Natural killer cell (primary cell): ENCODE data around the gene AP1S2. TPM values are rescaled to one million over a fixed set of nuclear protein-coding genes. Genes with fewer than 3 reads are reported as not detected.

Source experiments
- ATAC-seq, 3 donors: fragments of 150-1000 bp in 2 of 3; fragments of 200-7000 bp in 1 of 3; cut with Tn5 transposase; 1 replicate in 1 of 3; 2 replicates in 2 of 3; pipeline ENCODE4 v1.10.0; 2021; ENCODE audit warnings: mild to moderate bottlenecking in 2 of 3, moderate library complexity in 2 of 3
- DNase-seq, 2 donors: peaks; one replicate each; pipeline versions ENCODE4 v3.0.0 to v3.0.0-alpha.2; 2013 to 2021; ENCODE audit warnings: mixed read lengths in 1 of 2
- H3K27ac ChIP-seq: one replicate; pipeline ENCODE4 v1.5.1; 2013; ENCODE audit warnings: mild to moderate bottlenecking, low read length
- H3K27me3 ChIP-seq: one replicate; pipeline ENCODE4 v1.6.1; 2013; ENCODE audit warnings: low read length; ENCODE audit not compliant: control insufficient read depth, insufficient read depth
- H3K36me3 ChIP-seq: one replicate; pipeline ENCODE4 v1.6.1; 2013; ENCODE audit warnings: low read length; ENCODE audit not compliant: control insufficient read depth, insufficient read depth
- H3K4me1 ChIP-seq: one replicate; pipeline ENCODE4 v1.6.1; 2013; ENCODE audit warnings: low read length; ENCODE audit not compliant: control insufficient read depth, insufficient read depth
- H3K4me3 ChIP-seq: one replicate; pipeline ENCODE4 v1.5.1; 2013; ENCODE audit warnings: low read length
- H3K9me3 ChIP-seq: one replicate; pipeline ENCODE4 v1.6.1; 2013; ENCODE audit warnings: low read length; ENCODE audit not compliant: control insufficient read depth, insufficient read depth
- H3K27ac Mint-ChIP-seq, 2 donors: one replicate each; pipeline ENCODE4 v1.8.0; 2022; ENCODE audit warnings: mild to moderate bottlenecking in 2 of 2, mixed read lengths in 2 of 2, moderate library complexity in 1 of 2
- H3K27me3 Mint-ChIP-seq, 2 donors: one replicate each; pipeline ENCODE4 v1.8.0; 2022; ENCODE audit warnings: low read depth in 2 of 2, mixed read lengths in 2 of 2
- H3K36me3 Mint-ChIP-seq: one replicate; pipeline ENCODE4 v1.8.0; 2022; ENCODE audit warnings: mixed read lengths
- H3K4me1 Mint-ChIP-seq, 2 donors: one replicate each; pipeline ENCODE4 v1.8.0; 2022; ENCODE audit warnings: mixed read lengths in 2 of 2
- H3K4me3 Mint-ChIP-seq: one replicate; pipeline ENCODE4 v1.8.0; 2022; ENCODE audit warnings: mild to moderate bottlenecking, moderate library complexity, mixed read lengths
- H3K9me3 Mint-ChIP-seq, 2 donors: one replicate each; pipeline ENCODE4 v1.8.0; 2022; ENCODE audit warnings: mixed read lengths in 2 of 2
- CTCF ChIP-seq: fragments of 200-600 bp; IDR thresholded peaks from one replicate; pipeline ENCODE4 v1.8.0; 2022; ENCODE audit warnings: antibody characterized with exemption
- WGBS: methylation state at CpG from one replicate; pipeline ENCODE4 v1.1.7; 2013; ENCODE audit warnings: missing lambda C conversion rate; ENCODE audit not compliant: insufficient coverage; 5-methylcytosine and 5-hydroxymethylcytosine counted together
- intact Hi-C: fragments of 100-400 bp; cut with micrococcal nuclease; formaldehyde crosslinking; loops from one replicate; pipeline ENCODE4 v1.14.2; 2022
- total RNA-seq, 4 donors: library from RNA; stranded (reverse); fragments of 120-200 nt in 1 of 4; gene quantifications; one replicate each; pipeline versions ENCODE4 v1.2.3 to v1.2.4, GENCODE V29; 2013 to 2022

The AP1S2 gene
- total RNA-seq, 3 donors from 2014 or later (not counting 1 experiment from before 2014, with no cell fraction given), result 21.0 to 30.8 (median 25.9) TPM

GRCh38 chrX:15785176-15785750 lies 69.3 kb downstream of the AP1S2 start:
- TF ChIP-seq CTCF, result no peak
- no peak overlapping the region for H3K4me3 Mint-ChIP-seq
- H3K9me3 Mint-ChIP-seq, result no peaks in the 10 kb centered on the region
- Histone ChIP-seq H3K4me3 (no peak overlapping the region), H3K27me3 (no peaks in the 10 kb centered on the region), H3K4me1 (peaks cover 15% of the 10 kb centered on the region), H3K9me3 (no peaks in the 10 kb centered on the region), H3K36me3 (peaks cover 13% of the 10 kb centered on the region), H3K27ac (no peak overlapping the region)
- DNase-seq (no peak), ATAC-seq (no peak)
- intact Hi-C loops, result no loop called here
- no peak overlapping the region for H3K27ac Mint-ChIP-seq
- WGBS, result 88% methylated on average over 2 of the region's 3 CpGs
- no peaks in the 10 kb centered on the region for H3K27me3 Mint-ChIP-seq
- peaks cover 5 to 6% of the 10 kb centered on the region in 2 donors for H3K4me1 Mint-ChIP-seq
- H3K36me3 Mint-ChIP-seq, result peaks cover 18% of the 10 kb centered on the region

DNA sequence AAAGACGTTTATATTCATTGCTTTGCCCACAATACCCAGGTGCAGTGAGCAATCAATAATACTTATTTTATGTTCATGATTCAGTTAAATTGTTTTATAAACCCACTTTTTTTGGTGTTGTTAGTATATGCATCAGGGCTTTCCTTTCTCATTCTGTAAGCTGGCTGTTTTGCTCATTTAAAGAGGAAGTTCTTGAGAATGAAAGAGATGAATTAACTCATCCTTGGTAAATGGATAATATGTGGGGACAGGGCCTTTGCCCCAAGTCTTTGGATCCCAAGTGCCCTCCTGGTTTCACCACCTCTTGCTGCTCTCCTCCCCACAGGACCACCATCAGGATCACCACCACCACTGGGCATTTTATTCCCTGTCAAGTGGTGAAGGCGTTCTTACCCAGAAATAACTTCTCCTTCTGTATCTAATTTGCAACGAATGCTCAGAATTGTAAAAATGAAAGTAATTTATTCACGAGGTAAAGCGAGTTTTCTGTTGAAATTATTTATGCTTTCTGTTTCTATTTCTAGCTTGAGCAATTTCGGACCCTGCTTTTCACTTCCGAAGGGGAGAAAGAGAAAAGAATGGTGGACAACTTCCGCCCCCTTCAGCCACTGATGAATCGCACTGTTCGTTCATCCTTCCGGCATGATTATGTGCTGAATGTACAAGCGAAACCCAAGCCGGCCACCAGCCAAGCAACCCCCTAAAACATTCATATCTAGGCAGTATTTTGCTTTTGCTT lies 72.5 kb downstream of the AP1S2 start:
- peak in 1 of 2 donors; percentile 48 for DNase-seq
- peak overlapping the region; percentile 92 to 94 for H3K27ac Mint-ChIP-seq
- WGBS, result 40% methylated on average over 1 of the region's 13 CpGs
- Histone ChIP-seq H3K4me1 (peaks cover 9% of the 10 kb centered on the region), H3K4me3 (peak overlapping the region; percentile 27), H3K9me3 (no peaks in the 10 kb centered on the region), H3K27me3 (no peaks in the 10 kb centered on the region), H3K27ac (peak overlapping the region; percentile 95), H3K36me3 (peaks cover 27% of the 10 kb centered on the region)
- no peak for TF ChIP-seq CTCF
- ATAC-seq, result peak; percentile 47 to 82 (median 64)
- H3K4me1 Mint-ChIP-seq, result peaks cover 5 to 6% of the 10 kb centered on the region in 2 donors
- no peaks in the 10 kb centered on the region for H3K9me3 Mint-ChIP-seq
- intact Hi-C loops, result loop anchor here (5.0 kb wide), 1 partner anchor 35 kb away; no protein-coding TSS in a partner anchor
- H3K4me3 Mint-ChIP-seq, result peak overlapping the region; percentile 89
- H3K36me3 Mint-ChIP-seq, result peaks cover 24% of the 10 kb centered on the region
- no peaks in the 10 kb centered on the region for H3K27me3 Mint-ChIP-seq

Other genes starting within 250 kb of the AP1S2 start
- gene CLTRN, start 190.0 kb downstream of the AP1S2 start, total RNA-seq, result under 1 TPM in 1 of 3 donors, not detected in 2; 0.28 TPM
- 100 to 1,000 TPM in 1 of 3 donors, 10 to 100 TPM in 2; 56.3 to 111 (median 80.5) TPM for gene CA5B, start 116.5 kb downstream of the AP1S2 start, total RNA-seq
- gene ZRSR2, start 64.3 kb downstream of the AP1S2 start, total RNA-seq, result 10 to 100 TPM; 21.7 to 44.2 (median 28.2) TPM